Esophagus muscularis mucosa (tissue), 3 donors: ENCODE results near the gene EFCAB12.

Experiments used
- CTCF ChIP-seq, 3 experiments: fragments of 200-600 bp in 2 of 3; fragments of 450-650 bp in 1 of 3; sonication (generic) in 2 of 3; IDR thresholded peaks; one replicate each; pipeline ENCODE4 v1.5.1; 2017 to 2019; ENCODE audit warnings: antibody characterized with exemption in 3 of 3, mild to moderate bottlenecking in 2 of 3, moderate library complexity in 1 of 3
- POLR2A ChIP-seq: fragments of 450-650 bp; IDR thresholded peaks from one replicate; pipeline ENCODE4 v1.6.1; 2017; ENCODE audit warnings: antibody characterized with exemption, moderate library complexity, mild to moderate bottlenecking, low read depth
- POLR2AphosphoS5 ChIP-seq, 2 donors: sonication (generic); formaldehyde crosslinking; IDR thresholded peaks; one replicate each; pipeline ENCODE4 v1.6.1; 2017; ENCODE audit warnings: antibody characterized with exemption in 2 of 2

GRCh38 chr3:129448186-129448895, 19.9 kb upstream of the EFCAB12 start:
- no peak for TF ChIP-seq CTCF (IDR thresholded peaks at IDR 0.05)
- TF ChIP-seq POLR2A = no peak
- no peak for TF ChIP-seq POLR2AphosphoS5 (IDR thresholded peaks at IDR 0.05)
